WI38 (cell line): Measurements from ENCODE around the gene DDX10.

ENCODE experiments used
- H3K4me3 ChIP-seq: 2 replicates; pipeline ENCODE4 v1.5.1; 2011; ENCODE audit warnings: low read depth, mild to moderate bottlenecking, control low read depth, low read length
- CTCF ChIP-seq: IDR thresholded peaks from 2 replicates; pipeline ENCODE4 v1.5.1; 2012; ENCODE audit warnings: low read depth, mild to moderate bottlenecking, control low read depth, low read length

Gene DDX10

GRCh38 chr11:108959874-108960273, 295.0 kb downstream of the DDX10 start:
- no peak overlapping the region for H3K4me3 ChIP-seq
- no peak for TF ChIP-seq CTCF

GRCh38 chr11:108960501-108960900, 295.6 kb downstream of the DDX10 start:
- no peak overlapping the region for H3K4me3 ChIP-seq
- no peak for TF ChIP-seq CTCF

- no peak overlapping the region for H3K4me3 ChIP-seq
- no peak for TF ChIP-seq CTCF
Observed at GRCh38 chr11:108961095-108961494, 296.2 kb downstream of the DDX10 start.

GRCh38 chr11:108963118-108963517, 298.2 kb downstream of the DDX10 start:
- no peak overlapping the region for H3K4me3 ChIP-seq
- TF ChIP-seq CTCF = no peak

- TF ChIP-seq CTCF = no peak
- no peak overlapping the region for H3K4me3 ChIP-seq
Observed at GRCh38 chr11:108965306-108966001, 300.6 kb downstream of the DDX10 start.

- H3K4me3 ChIP-seq = no peak overlapping the region
- TF ChIP-seq CTCF = no peak
Observed at GRCh38 chr11:108966206-108966605, 301.3 kb downstream of the DDX10 start.

- H3K4me3 ChIP-seq = no peak overlapping the region
- no peak for TF ChIP-seq CTCF
Observed at GRCh38 chr11:108966978-108967377, 302.1 kb downstream of the DDX10 start.
